Transverse colon (tissue), 4 donors: Measurements from ENCODE around the gene TRIM8. TPM values are rescaled to one million over a fixed set of nuclear protein-coding genes. Genes with fewer than 3 reads are reported as not detected.
A peak's percentile ranks its signal among the peaks of the same experiment; 100 is the strongest.

ENCODE experiments used
- DNase-seq: peaks from one replicate; pipeline ENCODE4 v3.0.0-alpha.2; 2019
- H3K27ac ChIP-seq, 4 donors: fragments of 200-600 bp; sonication (generic); 2 replicates each; pipeline ENCODE4 v1.5.1; 2016 to 2018; ENCODE audit warnings: inconsistent platforms in 4 of 4
- H3K27me3 ChIP-seq: fragments of 200-600 bp; sonication (generic); 2 replicates; pipeline ENCODE4 v1.5.1; 2017; ENCODE audit warnings: inconsistent platforms
- H3K36me3 ChIP-seq, 4 donors: fragments of 200-600 bp; sonication (generic); 2 replicates each; pipeline ENCODE4 v1.5.1; 2017 to 2019; ENCODE audit warnings: inconsistent platforms in 4 of 4
- H3K4me1 ChIP-seq, 4 donors: fragments of 200-600 bp; sonication (generic); 2 replicates each; pipeline ENCODE4 v1.5.1; 2017 to 2020; ENCODE audit warnings: inconsistent platforms in 4 of 4
- H3K4me3 ChIP-seq, 4 donors: fragments of 200-600 bp; sonication (generic); 1 replicate in 1 of 4; 2 replicates in 3 of 4; pipeline versions ENCODE4 v1.5.1 to v1.6.1; 2017 to 2019; ENCODE audit warnings: inconsistent platforms in 4 of 4
- H3K9me3 ChIP-seq, 2 donors: fragments of 200-600 bp; sonication (generic); 2 replicates each; pipeline ENCODE4 v1.5.1; 2017 to 2019; ENCODE audit warnings: inconsistent platforms in 2 of 2
- EP300 ChIP-seq: sonication (generic); formaldehyde crosslinking; IDR thresholded peaks from one replicate; pipeline ENCODE4 v1.6.1; 2017; ENCODE audit warnings: antibody characterized with exemption, low read depth
- POLR2A ChIP-seq: fragments of 450-650 bp; IDR thresholded peaks from one replicate; pipeline ENCODE4 v1.6.1; 2016; ENCODE audit warnings: antibody characterized with exemption, mild to moderate bottlenecking, moderate library complexity
- POLR2AphosphoS5 ChIP-seq, 3 donors: sonication (generic); formaldehyde crosslinking; IDR thresholded peaks; one replicate each; pipeline ENCODE4 v1.6.1; 2016; ENCODE audit warnings: antibody characterized with exemption in 3 of 3
- WGBS, 2 donors: methylation state at CpG; one replicate each; pipeline ENCODE4 v1.1.5; 2018; ENCODE audit warnings: low coverage in 1 of 2; 5-methylcytosine and 5-hydroxymethylcytosine counted together
- in situ Hi-C, 4 donors: fragments of 200-750 bp; cut with MboI; loops; one replicate each; pipeline versions ENCODE4 v1.15.0 to v1.15.1; 2017; ENCODE audit warnings: low sequenced_read_pairs in 3 of 4, low pct_ligation_motif_present in 1 of 4, low pct_unique_long_range_greater_than_20kb in 1 of 4
- intact Hi-C: fragments of 100-400 bp; cut with DNase I; formaldehyde crosslinking; loops from one replicate; pipeline ENCODE4 v1.15.1; 2023; ENCODE audit warnings: low total_unique reads
- total RNA-seq, 4 donors: library from RNA; depleted of rRNA; stranded (reverse); fragments of >200 nt; gene quantifications; one replicate each; pipeline ENCODE4 v1.1.0, GENCODE V29; 2016
- TF ChIP-seq, protein P1 (sequence below), 5 experiments: fragments of 200-600 bp in 3 of 5; fragments of 450-650 bp in 2 of 5; sonication (generic) in 3 of 5; IDR thresholded peaks; 1 replicate in 2 of 5; 2 replicates in 3 of 5; pipeline ENCODE4 v1.5.1; 2016 to 2017; ENCODE audit warnings: antibody characterized with exemption in 5 of 5, inconsistent platforms in 3 of 5, mild to moderate bottlenecking in 2 of 5, moderate library complexity in 1 of 5

TRIM8 gene
- total RNA-seq, 4 donors from 2014 or later = 59.1 to 108 (median 66.8) TPM

DNA sequence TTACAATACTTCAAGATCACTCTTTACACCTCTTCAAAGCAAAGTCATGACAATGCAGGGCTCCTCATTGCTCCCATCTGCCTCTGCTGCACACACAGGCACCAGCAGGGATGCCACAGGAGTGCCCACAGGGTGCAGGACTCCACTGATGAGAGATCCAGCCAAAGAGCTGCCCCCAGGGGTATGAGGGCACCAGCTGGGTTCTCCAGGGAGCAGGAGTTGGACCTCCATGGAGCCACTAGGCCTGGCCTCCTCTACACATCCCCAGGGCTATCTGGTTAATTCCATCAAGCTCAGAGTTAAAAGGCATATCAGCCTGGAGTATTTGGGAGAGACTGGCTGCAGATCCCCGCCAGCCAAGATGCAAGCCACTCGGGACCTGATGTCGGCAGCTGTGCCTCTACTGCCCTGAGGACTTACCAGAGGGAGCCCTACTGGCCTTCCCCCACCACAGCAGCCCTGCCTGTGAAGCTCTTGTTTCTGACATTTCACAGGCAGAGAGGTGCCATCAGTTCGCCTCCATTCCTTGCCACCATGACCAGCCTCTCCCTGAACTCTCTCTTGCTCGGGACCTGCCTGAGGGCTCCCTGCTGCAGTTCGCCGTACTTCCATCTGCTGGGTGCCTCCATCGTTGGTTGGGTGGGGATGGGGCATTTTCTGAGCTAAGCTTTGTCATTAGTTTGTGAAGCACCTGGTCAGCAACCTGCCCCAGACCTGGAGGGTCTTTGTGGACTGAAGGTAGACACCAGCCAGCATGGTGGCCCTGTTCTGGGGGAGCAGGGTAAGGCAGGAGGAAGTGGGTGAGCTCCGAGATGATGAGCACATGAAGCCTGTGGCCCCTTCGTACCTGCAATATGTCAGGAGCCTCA lies 12.5 kb upstream of the TRIM8 start:
- Histone ChIP-seq H3K4me3 (no peak overlapping the region), H3K9me3 (no peaks in the 10 kb centered on the region), H3K4me1 (peaks cover 41 to 69% (median 52%) of the 10 kb centered on the region in 4 donors), H3K36me3 (no peaks in the 10 kb centered on the region), H3K27ac (peak overlapping the region in 3 of 4 donors; percentile 70 to 93 (median 86)), H3K27me3 (no peaks in the 10 kb centered on the region)
- DNase-seq = no peak
- in situ Hi-C loops = no loop called here
- 72 to 100% methylated on average over 3 to 7 of the region's 10 CpGs for WGBS, 2 donors
- intact Hi-C loops = no loop called here
- TF ChIP-seq, protein P1, sequence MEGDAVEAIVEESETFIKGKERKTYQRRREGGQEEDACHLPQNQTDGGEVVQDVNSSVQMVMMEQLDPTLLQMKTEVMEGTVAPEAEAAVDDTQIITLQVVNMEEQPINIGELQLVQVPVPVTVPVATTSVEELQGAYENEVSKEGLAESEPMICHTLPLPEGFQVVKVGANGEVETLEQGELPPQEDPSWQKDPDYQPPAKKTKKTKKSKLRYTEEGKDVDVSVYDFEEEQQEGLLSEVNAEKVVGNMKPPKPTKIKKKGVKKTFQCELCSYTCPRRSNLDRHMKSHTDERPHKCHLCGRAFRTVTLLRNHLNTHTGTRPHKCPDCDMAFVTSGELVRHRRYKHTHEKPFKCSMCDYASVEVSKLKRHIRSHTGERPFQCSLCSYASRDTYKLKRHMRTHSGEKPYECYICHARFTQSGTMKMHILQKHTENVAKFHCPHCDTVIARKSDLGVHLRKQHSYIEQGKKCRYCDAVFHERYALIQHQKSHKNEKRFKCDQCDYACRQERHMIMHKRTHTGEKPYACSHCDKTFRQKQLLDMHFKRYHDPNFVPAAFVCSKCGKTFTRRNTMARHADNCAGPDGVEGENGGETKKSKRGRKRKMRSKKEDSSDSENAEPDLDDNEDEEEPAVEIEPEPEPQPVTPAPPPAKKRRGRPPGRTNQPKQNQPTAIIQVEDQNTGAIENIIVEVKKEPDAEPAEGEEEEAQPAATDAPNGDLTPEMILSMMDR (IDR thresholded peaks at IDR 0.05) = no peak
- TF ChIP-seq POLR2AphosphoS5 (IDR thresholded peaks at IDR 0.05) (no peak), POLR2A (no peak), EP300 (no peak)

DNA sequence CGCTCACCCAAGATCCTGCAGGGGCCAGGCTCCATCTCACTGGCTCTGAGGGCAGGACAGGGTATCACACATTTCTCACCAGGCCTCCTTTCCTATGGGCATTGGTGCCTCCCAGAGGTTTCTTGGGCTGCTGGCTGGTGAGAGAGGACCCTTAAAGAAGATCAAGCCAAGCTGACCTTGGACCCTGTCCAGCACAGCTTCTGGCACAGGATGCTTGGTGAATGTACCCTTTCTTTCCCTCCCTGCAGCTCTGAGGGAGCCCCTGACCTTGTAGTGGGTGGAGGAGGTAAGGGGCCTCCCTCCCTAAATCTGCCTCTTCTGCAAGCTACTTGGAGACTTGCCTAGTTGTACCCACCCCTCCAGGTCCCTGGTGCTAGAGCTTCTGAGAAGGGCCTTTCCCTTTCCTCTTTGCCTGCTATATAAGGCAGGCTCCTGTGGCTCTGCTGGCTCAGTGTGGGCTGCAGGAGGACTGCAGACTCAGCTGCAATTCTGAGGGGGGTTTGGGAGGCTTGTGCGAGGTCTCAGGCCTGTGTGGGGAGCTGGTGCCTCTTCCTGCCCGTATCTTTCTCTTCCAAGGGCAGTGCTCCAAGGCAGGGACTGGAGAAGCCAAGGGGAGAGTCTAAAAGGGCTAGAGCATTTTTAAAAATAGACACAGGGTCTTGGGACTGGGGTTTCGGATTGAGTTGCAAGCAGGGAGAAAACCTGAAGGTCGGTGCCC lies 11.7 kb upstream of the TRIM8 start:
- Histone ChIP-seq H3K4me3 (no peak overlapping the region), H3K4me1 (peaks cover 33 to 61% (median 44%) of the 10 kb centered on the region in 4 donors), H3K27me3 (no peaks in the 10 kb centered on the region), H3K27ac (peak overlapping the region; percentile 63 to 73 (median 69)), H3K9me3 (no peaks in the 10 kb centered on the region), H3K36me3 (no peaks in the 10 kb centered on the region)
- in situ Hi-C loops = no loop called here
- no peak for DNase-seq
- intact Hi-C loops = no loop called here
- WGBS, 2 donors = 40 to 61% methylated on average over 1 to 5 of the region's 5 CpGs
- no peak for TF ChIP-seq EP300
- TF ChIP-seq, protein P1 (IDR thresholded peaks at IDR 0.05) = no peak
- TF ChIP-seq POLR2A = no peak
- no peak for TF ChIP-seq POLR2AphosphoS5 (IDR thresholded peaks at IDR 0.05)

DNA sequence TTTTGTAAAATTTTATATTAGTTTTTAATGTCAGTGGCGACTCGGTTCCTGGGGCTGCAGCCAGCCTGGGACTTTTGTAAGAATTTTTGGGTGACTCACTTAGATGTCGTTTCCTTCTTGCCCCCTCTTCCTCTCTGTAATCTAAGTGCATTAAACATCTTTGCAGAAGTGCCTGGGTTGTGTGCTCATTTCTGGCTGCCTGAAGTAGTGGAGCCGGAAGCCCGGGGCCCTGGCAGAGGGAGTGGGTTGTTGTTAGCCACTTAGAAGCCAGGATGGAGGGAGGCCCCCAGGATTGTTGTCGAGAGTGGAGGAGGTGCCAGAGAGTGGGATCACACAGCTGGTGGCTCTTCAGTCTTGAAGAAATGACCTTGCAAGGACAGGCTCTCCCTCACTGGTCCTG lies 11.0 kb upstream of the TRIM8 start:
- no peaks in the 10 kb centered on the region for H3K27me3 ChIP-seq
- intact Hi-C loops = no loop called here
- no peaks in the 10 kb centered on the region for H3K9me3 ChIP-seq
- peak overlapping the region; percentile 63 to 73 (median 69) for H3K27ac ChIP-seq
- in situ Hi-C loops = no loop called here
- H3K4me3 ChIP-seq = no peak overlapping the region
- no peak for DNase-seq
- 30 to 44% methylated on average over 3 to 6 of the region's 6 CpGs for WGBS, 2 donors
- TF ChIP-seq EP300 = no peak
- TF ChIP-seq, protein P1 (IDR thresholded peaks at IDR 0.05) = no peak
- no peaks in the 10 kb centered on the region for H3K36me3 ChIP-seq
- peaks cover 26 to 54% (median 36%) of the 10 kb centered on the region in 4 donors for H3K4me1 ChIP-seq

DNA sequence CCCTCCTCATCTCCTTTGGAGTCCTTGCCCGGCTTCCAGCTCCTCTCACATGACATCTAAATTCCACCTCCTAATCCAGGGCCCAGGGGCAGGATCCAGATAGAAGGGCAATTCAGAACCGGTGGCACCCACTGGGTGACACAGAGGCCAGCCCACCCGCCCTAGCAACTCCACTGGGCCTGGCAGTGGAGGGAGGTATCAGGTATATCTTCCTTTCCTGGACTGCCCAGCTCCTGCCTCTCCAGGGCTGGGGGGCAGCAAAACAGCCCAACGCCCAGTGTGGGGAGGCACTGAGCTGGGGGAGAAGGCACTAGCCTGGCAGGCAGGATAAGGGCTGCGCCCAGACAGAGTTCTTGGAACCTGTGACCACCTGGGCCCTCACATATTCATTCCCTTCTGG lies 10.4 kb upstream of the TRIM8 start:
- no peaks in the 10 kb centered on the region for H3K27me3 ChIP-seq
- intact Hi-C loops = no loop called here
- H3K9me3 ChIP-seq = no peaks in the 10 kb centered on the region
- H3K36me3 ChIP-seq = no peaks in the 10 kb centered on the region
- DNase-seq = no peak
- peak overlapping the region; percentile 63 to 73 (median 69) for H3K27ac ChIP-seq
- no peak overlapping the region for H3K4me3 ChIP-seq
- TF ChIP-seq, protein P1 (IDR thresholded peaks at IDR 0.05) = no peak
- TF ChIP-seq POLR2A (no peak), EP300 (no peak), POLR2AphosphoS5 (IDR thresholded peaks at IDR 0.05) (no peak)
- in situ Hi-C loops = no loop called here
- peaks cover 20 to 49% (median 31%) of the 10 kb centered on the region in 4 donors for H3K4me1 ChIP-seq
- 85% methylated on average over 5 of the region's 5 CpGs; no CpG with 5 or more reads in 1 of the 2 donors for WGBS, 2 donors
